Mononuclear cell (primary cell): ENCODE data around the gene DUSP21. TPM values are rescaled to one million over a fixed set of nuclear protein-coding genes. Genes with fewer than 3 reads are reported as not detected.
A peak's percentile ranks its signal among the peaks of the same experiment; 100 is the strongest.
"Not testable (repeated sequence)": the region's sequence is repeated elsewhere in the genome, so short reads cannot be mapped to it uniquely, and the experiment has no call there.

Source experiments
- H3K27me3 ChIP-seq: 2 replicates; pipeline ENCODE4 v1.6.0; 2011; ENCODE audit warnings: low read length, control low read depth; ENCODE audit not compliant: insufficient read depth
- H3K4me1 ChIP-seq: 2 replicates; pipeline ENCODE4 v1.5.1; 2011; ENCODE audit warnings: mild to moderate bottlenecking, low read length, control low read depth; ENCODE audit not compliant: insufficient read depth
- H3K4me3 ChIP-seq: 2 replicates; pipeline ENCODE4 v1.5.1; 2011; ENCODE audit warnings: mild to moderate bottlenecking, low read length, moderate library complexity
- H3K9me3 ChIP-seq: 2 replicates; pipeline ENCODE4 v1.5.1; 2011; ENCODE audit warnings: low read depth, mild to moderate bottlenecking, control low read depth, low read length
- total RNA-seq: library from RNA; depleted of rRNA; stranded (reverse); fragments of >200 nt; gene quantifications from one replicate; pipeline ENCODE4 v1.2.3, GENCODE V29; 2012

DUSP21 gene
- total RNA-seq, 1 donor: not detected

DNA sequence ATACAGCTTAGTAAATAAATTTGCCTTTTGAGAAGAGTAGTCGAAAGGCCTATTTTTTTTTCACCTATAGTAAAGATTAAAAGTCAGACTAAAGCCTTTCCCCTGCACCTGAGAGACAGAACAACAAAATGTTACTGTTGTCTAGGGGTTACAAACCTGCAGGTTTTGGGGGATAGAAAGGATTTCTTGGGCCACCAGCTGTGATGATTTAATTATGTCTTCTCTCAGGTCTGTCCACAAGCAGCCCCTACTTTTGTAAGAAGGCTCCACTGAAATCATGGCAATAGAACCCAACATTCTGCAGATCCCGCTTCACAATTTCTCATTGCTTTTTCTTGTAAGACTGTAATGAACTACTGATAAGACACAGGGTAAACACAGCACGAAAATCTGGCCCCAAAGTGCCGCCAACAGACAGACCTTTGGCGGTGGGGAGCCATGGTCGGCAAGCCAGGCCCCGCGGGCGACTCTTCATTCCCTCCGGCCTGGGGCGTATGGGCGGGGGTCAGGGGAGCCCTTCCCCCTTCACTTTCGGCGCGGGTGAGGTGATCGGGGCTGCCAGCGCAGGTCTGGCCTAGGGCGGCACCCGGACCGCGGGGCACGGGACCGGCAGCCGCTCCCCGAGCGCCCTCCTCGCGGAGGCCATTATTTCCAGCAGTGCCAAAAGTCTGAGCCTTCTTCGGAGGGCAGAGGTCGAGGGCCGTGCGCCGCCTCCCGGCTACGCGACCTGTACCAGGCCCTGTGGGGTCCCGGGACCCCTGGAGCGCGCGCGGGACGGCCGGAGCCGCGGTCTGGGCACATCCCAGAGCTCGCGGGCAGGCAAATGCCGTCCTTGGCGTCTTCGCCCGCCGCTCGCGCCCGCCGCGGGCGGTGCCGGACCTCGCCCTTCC lies 28.4 kb downstream of the DUSP21 start:
- Histone ChIP-seq H3K4me3 (peak overlapping the region; percentile 58), H3K27me3 (no peaks in the 10 kb centered on the region), H3K9me3 (no peaks in the 10 kb centered on the region), H3K4me1 (peaks cover 9% of the 10 kb centered on the region)

DNA sequence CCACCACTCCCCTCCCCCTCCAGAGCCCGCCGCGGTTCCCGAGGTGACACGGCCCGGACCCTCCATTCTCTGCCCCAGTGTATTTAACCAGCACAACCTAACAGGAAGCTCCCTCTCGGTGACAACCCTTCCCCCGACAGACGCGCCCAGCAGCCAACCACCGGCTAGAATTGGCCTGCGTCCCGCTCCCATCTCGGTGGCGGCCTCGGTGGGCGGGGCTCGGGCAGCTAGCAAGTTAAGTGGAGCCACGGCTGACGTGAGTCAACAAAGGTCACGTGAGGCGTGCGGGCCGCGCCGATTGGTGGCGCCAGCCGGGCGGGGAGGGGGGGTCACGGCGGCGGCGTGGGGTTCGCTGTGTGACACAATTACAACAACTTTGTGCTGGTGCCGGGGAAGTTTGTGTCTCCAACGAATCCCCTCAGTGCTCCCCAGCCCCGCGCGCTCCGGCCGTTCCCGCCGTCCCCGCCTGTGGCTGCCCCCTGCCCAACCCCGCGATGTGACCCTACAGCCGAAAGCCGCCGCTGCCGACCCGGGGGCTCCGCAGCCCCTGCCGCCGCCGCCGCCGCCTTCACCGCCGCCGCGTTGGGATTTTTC lies 29.1 kb downstream of the DUSP21 start, which contains the start of gene KDM6A:
KDM6A (plus strand) TSS at position 368 of the 594 bp plus-strand sequence. CDS start 364 bp downstream, outside the sequence.
- Histone ChIP-seq H3K4me1 (peaks cover 9% of the 10 kb centered on the region), H3K9me3 (no peaks in the 10 kb centered on the region), H3K27me3 (no peaks in the 10 kb centered on the region), H3K4me3 (peak within 1 kb of the TSS; percentile 82)

DNA sequence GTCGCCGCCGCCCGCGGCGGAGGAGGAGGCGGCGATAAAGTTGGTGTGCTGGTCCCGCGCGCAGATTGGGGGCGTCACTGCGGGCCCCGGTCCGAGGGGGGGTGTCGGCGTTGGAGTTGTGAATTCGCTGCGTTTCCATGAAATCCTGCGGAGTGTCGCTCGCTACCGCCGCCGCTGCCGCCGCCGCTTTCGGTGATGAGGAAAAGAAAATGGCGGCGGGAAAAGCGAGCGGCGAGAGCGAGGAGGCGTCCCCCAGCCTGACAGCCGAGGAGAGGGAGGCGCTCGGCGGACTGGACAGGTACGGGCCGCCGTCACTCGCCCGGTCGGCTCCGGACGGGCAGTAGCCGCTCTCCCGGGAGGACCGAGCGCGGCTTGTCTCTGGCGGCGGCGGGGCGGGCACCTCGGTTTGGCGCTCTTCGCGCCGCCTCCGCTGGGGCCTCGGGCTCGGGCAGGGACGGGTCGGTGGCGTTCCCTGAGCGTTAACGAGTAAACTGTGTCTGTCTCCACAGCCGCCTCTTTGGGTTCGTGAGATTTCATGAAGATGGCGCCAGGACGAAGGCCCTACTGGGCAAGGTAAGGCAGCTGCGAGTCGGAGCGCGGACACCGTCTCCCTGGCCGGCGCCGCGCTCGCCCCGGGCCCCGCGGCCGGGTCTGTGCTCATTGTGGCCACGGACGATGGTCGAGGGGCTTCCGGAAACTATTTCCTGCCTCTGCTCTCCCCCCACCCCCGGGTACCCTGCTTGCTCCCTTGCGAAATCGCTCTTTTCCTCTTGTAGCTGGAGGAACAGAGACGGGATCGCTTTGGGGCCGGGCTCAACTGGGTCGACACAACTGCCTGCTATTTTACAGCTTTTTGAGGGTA lies 29.8 kb downstream of the DUSP21 start:
- Histone ChIP-seq H3K4me1 (peaks cover 10% of the 10 kb centered on the region), H3K9me3 (no peaks in the 10 kb centered on the region), H3K27me3 (no peaks in the 10 kb centered on the region), H3K4me3 (peak overlapping the region; percentile 82)

DNA sequence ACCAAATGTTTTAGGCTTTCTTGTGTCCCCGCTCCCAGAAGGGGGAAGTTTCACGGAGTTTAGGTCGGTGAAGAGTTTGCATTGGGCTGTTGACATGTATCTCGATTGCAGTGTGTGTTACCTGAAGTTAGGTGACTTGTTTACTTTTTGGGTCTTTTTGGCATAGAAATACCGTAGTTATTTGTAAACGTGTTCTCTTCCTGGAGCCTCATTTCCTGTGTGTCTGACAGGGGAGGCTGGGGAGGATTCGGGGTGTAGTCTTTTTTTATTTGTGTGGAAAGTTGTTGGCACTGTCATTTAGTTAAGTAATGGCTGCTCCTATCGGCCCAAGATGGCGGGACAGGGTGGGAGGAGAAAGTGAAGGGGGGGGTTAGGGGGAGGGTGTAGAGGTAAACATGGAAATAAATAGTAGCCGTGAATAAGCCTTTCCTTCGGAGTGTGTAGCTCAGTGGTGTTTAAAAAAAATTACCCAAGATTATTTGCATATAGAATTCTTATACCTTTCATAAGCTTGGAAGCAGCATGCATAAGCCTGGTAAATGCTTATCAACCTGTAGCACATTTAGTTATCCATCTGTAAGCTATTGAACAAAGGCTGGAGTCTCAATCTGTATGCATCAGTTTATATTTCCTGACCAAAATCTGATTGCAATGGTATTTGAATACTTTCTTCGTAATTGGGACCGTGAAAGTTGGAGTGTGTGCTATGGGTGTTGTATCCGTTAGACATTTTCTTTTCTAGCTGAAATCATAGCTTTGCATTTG lies 30.8 kb downstream of the DUSP21 start:
- Histone ChIP-seq H3K27me3 (no peaks in the 10 kb centered on the region), H3K4me1 (peaks cover 14% of the 10 kb centered on the region), H3K4me3 (peak overlapping the region; percentile 82), H3K9me3 (no peaks in the 10 kb centered on the region)

- no peaks in the 10 kb centered on the region for H3K9me3 ChIP-seq
- no peaks in the 10 kb centered on the region for H3K27me3 ChIP-seq
- H3K4me3 ChIP-seq: peak overlapping the region; percentile 82
- peaks cover 14% of the 10 kb centered on the region for H3K4me1 ChIP-seq
Observed at GRCh38 chrX:44875185-44875489, 31.3 kb downstream of the DUSP21 start.

DNA sequence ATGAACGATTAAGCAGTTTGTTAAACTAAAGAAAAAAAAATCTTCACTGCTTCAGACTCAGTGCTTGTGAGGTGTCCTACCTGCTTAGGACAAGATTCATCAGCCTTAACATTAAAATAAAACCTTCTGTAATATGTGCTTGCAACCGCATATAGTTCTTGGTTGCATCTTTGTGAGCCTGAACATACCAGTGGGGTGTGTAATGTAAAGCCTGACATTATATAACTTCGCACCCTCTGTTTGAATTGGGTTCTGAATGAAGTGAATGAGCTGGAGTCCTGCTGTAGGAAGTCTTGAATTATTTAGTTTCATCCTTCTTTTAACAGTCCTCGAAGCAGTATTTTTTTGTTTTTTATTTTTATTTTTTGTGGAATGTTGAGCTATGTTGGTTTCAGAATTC lies 32.3 kb downstream of the DUSP21 start:
- Histone ChIP-seq H3K4me3 (no peak overlapping the region), H3K9me3 (no peaks in the 10 kb centered on the region), H3K27me3 (no peaks in the 10 kb centered on the region)

DNA sequence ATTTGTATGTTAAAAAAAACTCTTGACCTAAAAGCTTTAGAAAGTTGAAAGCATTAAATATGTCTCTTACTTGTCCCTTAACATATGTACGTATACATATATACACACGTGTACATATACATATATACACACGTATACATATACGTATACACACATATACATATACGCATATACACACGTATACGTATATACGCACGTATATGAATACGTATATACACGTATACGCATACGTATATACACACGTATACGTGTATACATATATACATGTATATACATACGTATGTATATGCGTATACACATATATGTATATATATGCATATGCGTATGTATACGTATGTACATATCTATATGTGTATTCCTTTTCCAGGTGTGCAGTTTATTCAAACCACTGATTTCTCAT lies 32.9 kb downstream of the DUSP21 start:
- Histone ChIP-seq H3K4me1 (peaks cover 21% of the 10 kb centered on the region), H3K9me3 (no peaks in the 10 kb centered on the region), H3K4me3 (no peak overlapping the region), H3K27me3 (no peaks in the 10 kb centered on the region)

More for the DNA sequence above, 32.3 kb downstream of the DUSP21 start:
- H3K4me1 ChIP-seq: peaks cover 16% of the 10 kb centered on the region

DNA sequence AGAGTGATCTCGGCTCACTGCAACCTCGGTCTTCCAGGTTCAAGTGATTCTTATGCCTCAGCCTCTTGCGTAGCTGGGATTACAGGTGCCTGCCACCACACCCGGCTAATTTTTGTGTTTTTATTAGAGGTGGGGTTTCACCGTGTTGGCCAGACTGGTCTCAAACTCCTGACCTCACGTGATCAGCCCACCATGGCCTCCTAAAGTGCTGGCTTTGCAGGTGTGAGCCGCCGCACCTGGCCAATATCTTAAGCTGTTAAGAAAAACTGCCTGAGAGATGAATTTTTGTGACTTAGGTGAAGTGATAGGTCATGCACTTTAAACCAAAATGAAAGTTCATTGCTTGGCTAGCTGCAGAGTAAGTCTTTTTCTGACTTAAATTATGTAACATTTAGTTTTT lies 35.0 kb downstream of the DUSP21 start:
- H3K9me3 ChIP-seq: no peaks in the 10 kb centered on the region
- no peaks in the 10 kb centered on the region for H3K27me3 ChIP-seq
- H3K4me3 ChIP-seq: no peak overlapping the region
- H3K4me1 ChIP-seq: peaks cover 31% of the 10 kb centered on the region

DNA sequence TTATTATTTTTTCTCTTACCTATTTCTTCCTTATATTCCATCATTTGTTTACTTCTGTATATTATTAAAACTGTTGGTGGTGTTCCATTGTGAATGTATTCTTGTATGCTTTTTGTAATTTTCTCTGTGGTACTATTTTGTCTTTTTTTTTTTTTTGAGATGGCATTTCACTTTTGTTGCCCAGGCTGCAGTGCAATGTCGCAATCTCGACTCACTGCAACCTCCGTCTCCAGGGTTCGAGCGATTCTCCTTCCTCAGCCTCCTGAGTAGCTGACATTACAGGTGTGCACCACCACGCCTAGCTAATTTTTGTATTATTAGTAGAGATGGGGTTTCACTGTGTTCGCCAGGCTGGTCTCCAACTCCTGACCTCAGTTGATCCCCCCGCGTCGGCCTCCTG lies 37.7 kb downstream of the DUSP21 start:
- Histone ChIP-seq H3K9me3 (no peaks in the 10 kb centered on the region), H3K4me1 (peaks cover 30% of the 10 kb centered on the region), H3K4me3 (no peak overlapping the region), H3K27me3 (no peaks in the 10 kb centered on the region)

DNA sequence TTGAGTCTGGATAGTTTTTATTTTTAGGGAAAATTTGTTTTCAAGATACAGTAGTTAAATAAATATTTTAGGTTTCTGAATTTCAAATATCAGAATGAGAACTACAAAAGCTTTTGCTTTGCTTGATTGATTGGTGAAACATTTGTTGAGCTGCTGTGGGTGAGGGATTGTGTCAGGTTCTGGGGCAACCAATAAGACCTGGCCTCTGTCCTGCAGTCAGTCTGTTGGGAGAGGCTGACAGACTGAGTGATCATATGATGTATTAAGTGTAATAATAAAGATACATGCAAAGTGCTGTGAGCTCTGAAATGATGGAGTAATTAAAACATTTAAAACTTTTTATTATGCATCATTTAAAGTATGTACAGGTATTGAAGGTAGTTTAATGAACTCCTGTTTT lies 38.8 kb downstream of the DUSP21 start:
- Histone ChIP-seq H3K9me3 (no peaks in the 10 kb centered on the region), H3K27me3 (no peaks in the 10 kb centered on the region), H3K4me3 (no peak overlapping the region), H3K4me1 (peaks cover 30% of the 10 kb centered on the region)

DNA sequence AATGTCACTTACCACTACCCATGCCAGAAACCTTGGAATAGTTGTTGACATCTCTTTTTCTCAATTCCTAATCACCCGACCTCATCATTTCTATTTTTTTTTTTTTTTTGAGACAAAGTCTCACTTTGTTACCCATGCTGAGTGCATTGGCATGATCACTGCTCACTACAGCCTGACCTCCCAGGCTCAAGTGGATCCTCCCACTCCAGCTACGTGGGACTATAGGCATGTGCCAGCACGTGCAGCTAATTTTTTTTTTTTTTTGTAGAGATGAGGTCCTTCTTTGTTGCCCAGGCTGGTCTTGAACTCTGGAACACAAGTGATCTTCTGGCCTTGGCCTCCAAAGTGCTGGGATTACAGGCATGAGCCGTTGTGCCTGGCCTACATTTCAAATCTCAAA lies 41.1 kb downstream of the DUSP21 start:
- no peaks in the 10 kb centered on the region for H3K27me3 ChIP-seq
- H3K9me3 ChIP-seq: no peaks in the 10 kb centered on the region
- no peak overlapping the region for H3K4me3 ChIP-seq
- peaks cover 36% of the 10 kb centered on the region for H3K4me1 ChIP-seq

GRCh38 chrX:44889824-44890223 lies 46.0 kb downstream of the DUSP21 start:
- H3K4me1 ChIP-seq: peaks cover 23% of the 10 kb centered on the region
- H3K4me3 ChIP-seq: no peak overlapping the region
- H3K27me3 ChIP-seq: no peaks in the 10 kb centered on the region
- no peaks in the 10 kb centered on the region for H3K9me3 ChIP-seq

DNA sequence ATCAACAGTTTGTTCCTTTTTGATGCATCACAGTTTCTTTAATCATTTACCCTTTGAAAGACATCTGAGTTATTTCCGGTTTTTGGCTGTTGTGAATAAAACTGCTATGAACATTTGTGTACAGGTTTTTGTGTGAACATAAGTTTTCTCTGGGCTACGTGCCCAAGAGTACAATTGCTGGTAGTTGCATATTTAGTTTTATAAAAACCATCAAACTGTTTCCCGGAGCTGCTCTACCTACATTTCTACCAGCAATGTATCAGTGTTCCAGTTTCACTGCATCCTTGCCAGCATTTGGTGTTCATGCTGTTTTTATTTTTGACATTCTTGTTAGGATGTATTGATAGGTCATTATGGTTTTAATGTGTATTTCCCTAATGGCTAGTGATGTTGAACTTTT lies 46.4 kb downstream of the DUSP21 start:
- no peaks in the 10 kb centered on the region for H3K9me3 ChIP-seq
- H3K4me1 ChIP-seq: peaks cover 19% of the 10 kb centered on the region
- H3K27me3 ChIP-seq: no peaks in the 10 kb centered on the region
- H3K4me3 ChIP-seq: no peak overlapping the region

- H3K9me3 ChIP-seq, H3K27me3 ChIP-seq, H3K4me3 ChIP-seq: not testable (repeated sequence)
- peaks cover 19% of the 10 kb centered on the region for H3K4me1 ChIP-seq
Observed at GRCh38 chrX:44890687-44891086, 46.9 kb downstream of the DUSP21 start.
